Stimulated activated naive CD8-positive, alpha-beta T cell treated with anti-CD3 and anti-CD28 coated beads, Interleukin-15, amount 100 ng/mL, for 72 hours (primary cell): ENCODE results near the gene DUT.
"Not testable (repeated sequence)": the region's sequence is repeated elsewhere in the genome, so short reads cannot be mapped to it uniquely, and the experiment has no call there.

ENCODE experiments used
- ATAC-seq: fragments of 150-1000 bp; cut with Tn5 transposase; 2 replicates; pipeline ENCODE4 v1.10.0; 2021; ENCODE audit warnings: mild to moderate bottlenecking, moderate library complexity
- DNase-seq, 2 donors: peaks; one replicate each; pipeline ENCODE4 v3.0.0; 2021 to 2022
- H3K27ac Mint-ChIP-seq, 2 donors: one replicate each; pipeline ENCODE4 v1.8.0; 2022; ENCODE audit warnings: mild to moderate bottlenecking in 2 of 2, mixed read lengths in 2 of 2, moderate library complexity in 2 of 2
- H3K27me3 Mint-ChIP-seq: one replicate; pipeline ENCODE4 v1.8.0; 2022; ENCODE audit warnings: mixed read lengths
- H3K4me1 Mint-ChIP-seq: one replicate; pipeline ENCODE4 v1.8.0; 2022; ENCODE audit warnings: mild to moderate bottlenecking, mixed read lengths
- H3K4me3 Mint-ChIP-seq, 2 donors: one replicate each; pipeline ENCODE4 v1.8.0; 2022; ENCODE audit warnings: mild to moderate bottlenecking in 2 of 2, mixed read lengths in 2 of 2, moderate library complexity in 1 of 2
- H3K9me3 Mint-ChIP-seq, 2 donors: one replicate each; pipeline ENCODE4 v1.8.0; 2022; ENCODE audit warnings: mixed read lengths in 2 of 2

Gene DUT

DNA sequence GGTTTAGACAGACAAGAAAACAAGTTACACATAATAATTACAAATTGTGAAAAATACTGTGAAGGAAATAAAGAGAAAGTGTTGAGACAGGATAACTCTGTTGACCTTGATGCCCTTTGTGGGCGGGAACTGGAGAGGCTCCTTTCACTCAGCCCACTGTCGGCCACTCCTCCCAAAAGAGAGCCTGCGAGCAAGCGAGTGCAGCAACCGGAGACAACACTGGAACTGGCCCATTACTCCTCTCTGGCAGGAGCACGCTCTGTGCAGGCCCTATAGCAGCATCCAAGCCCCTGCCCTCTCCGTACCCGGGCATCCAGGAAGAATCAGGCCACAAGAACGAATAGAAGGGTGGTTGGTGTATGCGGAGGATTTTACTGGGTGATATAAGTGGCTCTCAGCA, 16.2 kb upstream of the DUT start:
- H3K4me1 Mint-ChIP-seq, result no peaks in the 10 kb centered on the region
- ATAC-seq (no peak), DNase-seq (no peak)
- H3K4me3 Mint-ChIP-seq, result no peak overlapping the region
- H3K9me3 Mint-ChIP-seq, result no peaks in the 10 kb centered on the region
- peak overlapping the region in 1 of 2 donors; percentile 54 for H3K27ac Mint-ChIP-seq
- peaks cover 8% of the 10 kb centered on the region for H3K27me3 Mint-ChIP-seq

DNA sequence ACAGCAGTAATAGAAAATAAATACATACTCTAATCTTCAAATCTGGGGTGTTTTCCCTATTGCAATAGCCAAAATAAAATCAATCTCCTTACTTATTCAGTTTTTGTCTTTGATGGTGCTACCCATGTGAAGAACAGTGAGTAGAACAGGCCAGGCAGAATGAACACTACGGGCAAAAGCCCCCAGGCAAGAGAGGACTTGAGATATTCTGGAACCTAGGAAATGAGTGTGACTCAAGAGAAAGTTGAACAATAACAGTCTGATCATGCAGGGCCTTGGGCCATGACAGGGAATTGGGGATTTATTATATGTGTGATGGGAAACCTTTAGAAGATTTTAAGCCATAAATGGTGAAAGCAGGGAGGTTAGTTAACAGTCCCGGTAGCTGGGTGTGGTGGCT, 14.0 kb upstream of the DUT start:
- ATAC-seq, result no peak
- Mint-ChIP-seq H3K9me3 (no peaks in the 10 kb centered on the region), H3K27ac (peak overlapping the region in 1 of 2 donors; percentile 34), H3K27me3 (peaks cover 8% of the 10 kb centered on the region), H3K4me1 (no peaks in the 10 kb centered on the region), H3K4me3 (no peak overlapping the region)
- no peak for DNase-seq

DNA sequence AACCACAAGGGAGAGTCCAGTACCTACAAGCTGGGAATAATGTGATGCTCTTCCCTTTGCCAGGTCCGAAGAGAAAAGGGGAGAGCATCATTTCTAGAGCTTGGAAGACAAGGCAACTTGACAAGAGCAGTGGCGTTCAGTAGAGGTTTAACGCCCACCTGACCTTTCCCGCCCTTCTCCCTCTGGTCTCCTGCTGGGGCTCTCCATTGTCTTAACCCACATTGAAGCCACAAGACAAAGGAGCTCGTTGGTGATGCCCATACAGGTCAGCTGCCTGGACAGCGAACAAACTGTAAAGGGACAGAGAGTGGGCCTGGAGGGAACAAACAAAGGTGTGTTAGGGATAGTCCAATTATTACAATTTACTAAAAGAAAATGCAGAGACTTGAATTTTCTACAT, 13.1 kb upstream of the DUT start:
- Mint-ChIP-seq H3K27ac (no peak overlapping the region), H3K4me1 (no peaks in the 10 kb centered on the region), H3K4me3 (no peak overlapping the region), H3K9me3 (no peaks in the 10 kb centered on the region), H3K27me3 (peaks cover 8% of the 10 kb centered on the region)
- DNase-seq (no peak), ATAC-seq (no peak)

- Mint-ChIP-seq H3K27me3 (no peaks in the 10 kb centered on the region), H3K4me1 (no peaks in the 10 kb centered on the region), H3K27ac (no peak overlapping the region), H3K9me3 (no peaks in the 10 kb centered on the region), H3K4me3 (no peak overlapping the region)
- DNase-seq (no peak), ATAC-seq (no peak)
Observed at GRCh38 chr15:48323294-48323693, 7.9 kb upstream of the DUT start.

GRCh38 chr15:48324949-48325348, 6.3 kb upstream of the DUT start:
- H3K4me3 Mint-ChIP-seq, result no peak overlapping the region
- ATAC-seq, result no peak
- H3K4me1 Mint-ChIP-seq, result peaks cover 2% of the 10 kb centered on the region
- no peak overlapping the region for H3K27ac Mint-ChIP-seq
- no peak for DNase-seq
- H3K27me3 Mint-ChIP-seq, result no peaks in the 10 kb centered on the region
- no peaks in the 10 kb centered on the region for H3K9me3 Mint-ChIP-seq

DNA sequence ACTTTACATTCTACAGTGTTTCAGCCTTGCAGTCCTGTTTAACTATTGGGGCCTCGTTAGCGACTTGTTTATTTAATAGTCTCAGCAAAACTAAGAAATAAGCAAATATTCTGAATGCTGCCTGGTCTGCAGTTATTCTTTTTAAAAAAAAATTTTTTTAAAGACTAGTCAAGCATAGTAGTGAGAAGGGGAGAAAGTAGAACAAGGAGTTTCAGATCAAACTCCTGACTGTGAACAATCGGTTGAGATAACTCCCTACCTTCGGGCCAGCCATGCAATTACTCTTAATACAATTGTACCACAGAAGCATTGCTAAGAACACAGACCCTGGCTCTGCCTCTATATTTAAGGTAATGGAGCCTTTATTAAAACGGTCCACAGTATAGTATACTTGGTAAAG, 5.8 kb upstream of the DUT start:
- H3K4me3 Mint-ChIP-seq, result no peak overlapping the region
- H3K27ac Mint-ChIP-seq, result no peak overlapping the region
- no peaks in the 10 kb centered on the region for H3K27me3 Mint-ChIP-seq
- DNase-seq, result no peak
- ATAC-seq, result no peak
- peaks cover 6% of the 10 kb centered on the region for H3K4me1 Mint-ChIP-seq
- H3K9me3 Mint-ChIP-seq, result no peaks in the 10 kb centered on the region

DNA sequence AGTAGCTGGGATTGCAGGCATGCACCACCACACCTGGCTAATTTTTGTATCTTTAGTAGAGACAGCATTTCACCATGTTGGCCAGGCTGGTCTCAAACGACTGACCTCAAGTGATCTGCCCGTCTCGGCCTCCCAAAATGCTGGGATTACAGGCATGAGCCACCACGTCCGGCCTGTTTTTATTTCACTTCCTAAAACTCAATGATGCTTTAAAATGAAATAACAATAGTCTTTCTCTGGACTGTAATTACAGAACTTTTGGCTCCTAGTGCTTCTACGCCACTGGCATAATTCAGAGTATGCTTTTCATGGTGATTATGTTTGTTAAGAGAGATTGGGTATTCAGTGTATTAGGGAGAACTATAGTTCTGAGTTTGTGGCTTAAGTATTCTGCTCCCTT, 5.0 kb upstream of the DUT start:
- not testable (repeated sequence) for H3K27me3 Mint-ChIP-seq, H3K4me1 Mint-ChIP-seq, ATAC-seq, H3K9me3 Mint-ChIP-seq, H3K4me3 Mint-ChIP-seq, H3K27ac Mint-ChIP-seq, DNase-seq

DNA sequence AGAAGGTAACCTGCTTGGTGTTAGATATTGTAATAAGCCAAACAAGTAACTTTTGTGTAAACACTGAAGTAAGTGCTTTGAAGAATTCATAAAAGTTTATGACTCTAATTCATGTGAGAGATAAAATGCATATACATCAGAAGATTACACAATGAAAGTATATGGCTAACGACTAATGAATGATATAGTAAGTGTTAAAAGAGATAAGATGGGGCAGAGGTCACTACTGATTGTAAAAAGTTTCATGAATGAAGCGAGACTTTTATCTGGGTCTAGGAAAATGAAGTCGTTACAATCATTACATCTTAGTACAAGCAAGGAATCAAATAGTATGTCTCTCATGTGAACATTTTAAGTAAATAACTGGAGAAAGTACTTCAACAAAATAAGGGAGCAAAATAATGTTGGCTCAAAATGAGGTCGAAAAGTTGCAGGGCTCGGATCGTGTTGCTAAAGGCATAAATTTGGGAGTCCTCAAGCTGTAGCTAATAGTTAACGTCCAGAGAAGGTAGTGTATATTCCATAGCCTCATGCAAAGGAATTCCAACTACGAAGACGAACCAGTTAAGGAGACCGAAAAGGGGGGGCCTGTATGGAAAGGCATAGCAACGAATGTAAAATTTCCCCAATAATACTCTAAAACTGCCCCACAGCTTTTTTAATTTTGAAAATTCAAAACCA, 984 bp upstream of the DUT start:
- Mint-ChIP-seq H3K4me1 (peaks cover 35% of the 10 kb centered on the region), H3K27ac (peak overlapping the region; percentile 97 to 100), H3K9me3 (no peaks in the 10 kb centered on the region), H3K27me3 (no peaks in the 10 kb centered on the region), H3K4me3 (peak overlapping the region; percentile 88 to 94)
- ATAC-seq (no peak), DNase-seq (no peak)

DNA sequence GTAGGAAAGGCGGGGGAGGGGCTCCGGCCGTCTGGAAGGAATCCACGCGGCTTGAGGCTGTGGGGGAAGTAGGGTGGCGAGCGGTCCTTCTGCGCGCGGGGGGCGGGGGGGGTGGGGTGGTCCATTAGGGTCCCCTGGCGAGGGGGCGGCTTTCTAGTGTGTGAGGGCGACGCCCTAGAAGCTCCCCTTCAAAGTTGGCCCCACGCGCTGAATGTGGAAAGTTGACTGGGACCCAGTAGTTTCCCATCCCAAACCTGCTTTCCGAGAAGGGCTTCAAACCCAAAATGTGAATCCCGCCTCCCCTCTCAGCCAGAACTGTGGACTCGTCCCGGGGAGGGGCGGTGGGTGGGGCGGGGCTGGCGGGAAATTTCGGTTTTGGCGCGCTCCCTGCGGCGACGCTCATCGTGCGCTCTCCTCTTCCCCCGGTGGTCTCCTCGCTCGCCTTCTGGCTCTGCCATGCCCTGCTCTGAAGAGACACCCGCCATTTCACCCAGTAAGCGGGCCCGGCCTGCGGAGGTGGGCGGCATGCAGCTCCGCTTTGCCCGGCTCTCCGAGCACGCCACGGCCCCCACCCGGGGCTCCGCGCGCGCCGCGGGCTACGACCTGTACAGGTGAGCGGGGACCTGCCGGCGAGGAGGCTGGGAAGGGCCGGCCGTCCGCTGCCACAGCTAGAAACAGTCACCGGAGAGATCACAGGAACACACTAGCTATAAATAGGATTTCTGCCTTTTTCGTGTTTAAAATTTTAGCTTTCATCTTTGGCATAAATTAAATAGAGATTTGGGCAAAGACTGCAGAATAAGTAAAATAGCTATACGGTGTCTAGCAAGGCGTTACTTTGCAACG, 790 bp downstream of the DUT start:
- H3K4me1 Mint-ChIP-seq, result peaks cover 48% of the 10 kb centered on the region
- H3K9me3 Mint-ChIP-seq, result no peaks in the 10 kb centered on the region
- H3K4me3 Mint-ChIP-seq, result peak overlapping the region; percentile 88 to 94
- peak; percentile 79 for ATAC-seq
- peak overlapping the region; percentile 97 to 100 for H3K27ac Mint-ChIP-seq
- DNase-seq, result peak; percentile 75 to 79
- H3K27me3 Mint-ChIP-seq, result no peaks in the 10 kb centered on the region

- Mint-ChIP-seq H3K4me3 (peak overlapping the region; percentile 88 to 94), H3K27ac (peak overlapping the region; percentile 97 to 100), H3K4me1 (peaks cover 49% of the 10 kb centered on the region), H3K9me3 (no peaks in the 10 kb centered on the region), H3K27me3 (no peaks in the 10 kb centered on the region)
- ATAC-seq, result no peak
- DNase-seq, result peak; percentile 7 to 13
Observed at GRCh38 chr15:48332642-48333034, 1.4 kb downstream of the DUT start.

DNA sequence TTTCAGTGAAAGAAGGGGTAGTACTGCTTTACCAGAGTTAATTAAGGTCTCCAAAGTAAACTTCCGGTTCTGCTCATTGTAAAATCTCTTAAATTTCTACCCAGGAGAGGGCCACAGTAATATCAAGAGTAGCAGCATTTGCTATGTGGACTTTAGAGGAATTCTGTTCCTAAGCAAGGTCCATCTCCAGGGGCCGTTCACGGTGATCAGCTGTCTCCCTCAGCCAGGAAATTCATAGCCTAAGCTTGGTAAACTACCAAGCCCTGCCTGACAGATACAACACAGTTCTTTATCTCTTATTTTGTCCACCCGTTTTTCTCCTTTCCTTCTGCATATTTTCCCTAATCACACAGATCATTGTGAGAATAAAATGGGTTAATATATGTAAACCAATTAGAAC, 2.3 kb downstream of the DUT start:
- DNase-seq (no peak), ATAC-seq (no peak)
- H3K4me3 Mint-ChIP-seq, result peak overlapping the region; percentile 88 to 94
- no peaks in the 10 kb centered on the region for H3K9me3 Mint-ChIP-seq
- peak overlapping the region in 1 of 2 donors; percentile 69 for H3K27ac Mint-ChIP-seq
- no peaks in the 10 kb centered on the region for H3K27me3 Mint-ChIP-seq
- H3K4me1 Mint-ChIP-seq, result peaks cover 49% of the 10 kb centered on the region

DNA sequence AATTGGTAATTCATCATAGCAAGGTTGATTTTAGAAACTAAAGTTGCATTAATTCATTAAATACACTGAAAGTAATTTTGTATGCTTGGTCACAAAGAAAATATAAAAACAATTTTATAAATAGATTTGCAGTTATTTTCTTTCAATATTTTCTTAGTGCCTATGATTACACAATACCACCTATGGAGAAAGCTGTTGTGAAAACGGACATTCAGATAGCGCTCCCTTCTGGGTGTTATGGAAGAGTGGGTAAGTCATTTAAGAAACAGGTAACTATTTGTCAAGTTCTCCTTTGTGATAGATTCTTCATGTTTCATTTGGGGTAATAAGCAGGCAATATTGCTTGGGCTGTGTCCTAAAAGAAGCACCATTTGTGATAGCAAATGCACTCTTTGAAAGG, 3.0 kb downstream of the DUT start:
- no peak overlapping the region for H3K27ac Mint-ChIP-seq
- peak overlapping the region; percentile 88 to 94 for H3K4me3 Mint-ChIP-seq
- ATAC-seq, result no peak
- H3K27me3 Mint-ChIP-seq, result no peaks in the 10 kb centered on the region
- no peak for DNase-seq
- H3K4me1 Mint-ChIP-seq, result peaks cover 49% of the 10 kb centered on the region
- H3K9me3 Mint-ChIP-seq, result no peaks in the 10 kb centered on the region

DNA sequence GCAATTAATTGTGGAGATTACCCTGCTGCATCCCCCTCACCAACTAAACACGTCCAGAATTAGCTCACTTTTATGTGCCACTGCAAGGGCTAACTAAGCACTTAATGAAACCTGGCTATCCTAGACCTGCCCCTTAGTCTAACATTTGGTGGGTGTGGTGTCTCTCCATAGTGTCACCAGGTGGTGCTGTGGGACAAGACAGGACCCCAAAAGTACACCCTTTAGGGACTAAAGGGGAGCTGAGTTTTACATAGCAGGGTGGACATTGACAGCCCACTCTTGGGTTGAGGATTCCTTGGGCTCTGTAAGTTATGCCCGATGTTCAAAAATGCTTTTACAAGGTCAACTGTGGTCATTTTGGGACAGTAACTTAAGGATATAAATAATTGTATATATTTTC, 5.7 kb downstream of the DUT start:
- Mint-ChIP-seq H3K4me3 (peak overlapping the region in 1 of 2 donors; percentile 24), H3K9me3 (no peaks in the 10 kb centered on the region), H3K4me1 (peaks cover 48% of the 10 kb centered on the region), H3K27me3 (no peaks in the 10 kb centered on the region), H3K27ac (peak overlapping the region in 1 of 2 donors; percentile 67)
- DNase-seq (peak; percentile 11 to 27), ATAC-seq (peak; percentile 52)

DNA sequence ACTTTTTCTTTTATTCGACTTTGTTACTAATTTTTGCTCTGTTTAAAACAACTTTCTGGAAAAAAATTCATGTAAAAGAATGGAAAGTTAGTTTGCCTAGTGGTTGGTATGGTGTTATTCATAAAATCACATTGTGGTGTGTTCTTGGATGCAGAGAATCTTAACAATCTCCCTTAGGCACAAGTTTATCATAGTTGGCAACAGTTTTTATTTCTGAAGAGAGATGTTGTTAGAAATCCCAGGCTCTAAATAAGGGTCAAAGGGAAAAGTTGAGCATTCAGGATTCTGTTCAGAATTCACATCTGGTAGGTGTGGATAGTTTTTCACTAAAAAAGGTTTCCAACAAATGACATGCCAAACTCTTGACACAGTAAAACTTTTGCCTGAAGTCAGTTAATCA, 6.4 kb downstream of the DUT start:
- H3K4me3 Mint-ChIP-seq, result no peak overlapping the region
- no peaks in the 10 kb centered on the region for H3K27me3 Mint-ChIP-seq
- ATAC-seq (no peak), DNase-seq (no peak)
- no peak overlapping the region for H3K27ac Mint-ChIP-seq
- peaks cover 47% of the 10 kb centered on the region for H3K4me1 Mint-ChIP-seq
- H3K9me3 Mint-ChIP-seq, result no peaks in the 10 kb centered on the region

GRCh38 chr15:48340111-48340510, 8.9 kb downstream of the DUT start:
- peaks cover 22% of the 10 kb centered on the region for H3K4me1 Mint-ChIP-seq
- H3K9me3 Mint-ChIP-seq, result no peaks in the 10 kb centered on the region
- H3K4me3 Mint-ChIP-seq, result no peak overlapping the region
- DNase-seq (no peak), ATAC-seq (no peak)
- peak overlapping the region in 1 of 2 donors; percentile 15 for H3K27ac Mint-ChIP-seq
- no peaks in the 10 kb centered on the region for H3K27me3 Mint-ChIP-seq

DNA sequence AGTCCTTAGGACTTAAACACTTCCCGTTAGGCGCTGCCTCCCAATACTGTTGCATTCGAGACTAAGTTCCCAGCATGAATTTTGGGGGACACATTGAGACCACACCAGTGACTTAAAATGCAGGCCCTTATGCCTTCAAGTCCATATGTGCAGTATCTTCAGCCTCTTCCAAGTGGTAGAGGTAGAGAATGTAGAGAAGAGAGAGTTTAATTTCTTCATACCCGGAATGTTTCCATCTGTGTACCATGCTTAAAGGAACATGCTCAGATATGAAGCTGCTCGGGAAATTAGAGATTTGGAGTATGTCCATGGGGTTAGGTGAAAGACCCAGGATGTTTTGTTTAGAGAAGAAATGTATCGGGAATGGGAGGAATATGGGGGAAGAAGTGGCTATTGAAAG, 12.6 kb downstream of the DUT start:
- H3K27ac Mint-ChIP-seq, result no peak overlapping the region
- H3K9me3 Mint-ChIP-seq, result no peaks in the 10 kb centered on the region
- no peak overlapping the region for H3K4me3 Mint-ChIP-seq
- ATAC-seq, result no peak
- peaks cover 7% of the 10 kb centered on the region for H3K4me1 Mint-ChIP-seq
- no peak for DNase-seq
- no peaks in the 10 kb centered on the region for H3K27me3 Mint-ChIP-seq
